ENCODE measurements around the gene ZNF223.

The ZNF223 gene

DNA sequence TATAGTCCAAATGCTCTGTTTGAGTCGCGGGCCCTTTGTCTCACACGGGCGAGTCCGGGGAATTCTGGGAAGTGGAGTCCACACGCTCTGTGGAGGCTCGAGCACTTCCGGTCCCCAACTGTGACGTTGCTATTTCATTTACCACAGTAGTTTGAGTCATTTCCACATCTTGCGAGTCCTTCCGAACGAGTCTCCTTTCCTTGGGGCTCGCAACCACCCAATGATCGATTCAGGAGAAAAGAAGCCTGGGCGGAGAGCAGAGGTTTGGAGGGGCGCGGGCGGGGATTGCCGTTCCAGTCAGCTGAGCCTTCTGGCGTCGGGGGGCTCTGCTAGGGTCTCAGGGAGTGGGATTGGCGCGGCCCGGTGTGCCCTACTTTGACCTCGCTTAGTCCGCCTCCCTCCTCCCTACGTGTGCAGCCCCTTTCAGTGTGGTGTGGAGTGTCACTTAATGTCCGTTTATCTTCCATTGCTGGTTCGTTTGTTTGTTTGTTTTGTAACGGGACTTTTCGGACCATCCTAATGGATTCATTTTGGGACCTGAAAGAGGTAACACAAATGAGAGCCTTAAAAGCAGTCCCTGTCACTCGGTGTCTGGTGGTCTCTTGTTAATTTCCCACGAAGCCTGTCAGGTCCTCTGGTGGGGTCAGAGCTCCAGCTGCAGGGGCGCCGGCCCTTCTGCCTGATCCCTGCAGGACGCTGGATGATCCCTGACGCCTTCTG, 26.5 kb upstream of the ZNF223 start, which contains the start of gene ZNF222:
Gene ZNF222 (plus strand): TSS at position 163 of the 720 bp plus-strand sequence. CDS start 58 bp downstream, at position 221.
- TF ChIP-seq POLR2AphosphoS5 (IDR thresholded peaks at IDR 0.05; ENCODE audit: low read depth, low read length), result peak; percentile 76
- TF ChIP-seq SIN3A (IDR thresholded peaks at IDR 0.05; ENCODE audit: borderline replicate concordance, insufficient read depth, low read length), result no peak

DNA sequence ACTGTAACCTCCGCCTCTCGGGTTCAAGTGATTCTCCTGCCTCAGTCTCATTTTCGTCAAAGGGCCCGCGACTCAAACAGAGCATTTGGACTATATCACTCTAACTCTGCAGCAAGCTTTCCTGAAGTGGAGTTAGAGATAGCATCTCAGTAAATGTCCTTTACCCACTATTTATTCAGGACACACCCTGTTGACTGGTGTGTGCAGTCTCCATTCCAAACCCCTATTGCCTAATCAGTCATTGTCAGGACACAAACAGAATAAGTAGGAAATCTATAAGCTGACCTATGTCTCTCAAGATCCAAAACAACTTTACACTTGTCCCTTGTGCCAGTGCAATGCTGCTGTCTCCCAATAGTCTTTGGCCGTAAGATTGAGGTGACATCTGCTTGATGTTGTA, 25.2 kb upstream of the ZNF223 start:
- no peak for TF ChIP-seq SIN3A (IDR thresholded peaks at IDR 0.05; ENCODE audit: borderline replicate concordance, insufficient read depth, low read length)
- TF ChIP-seq, protein P1, sequence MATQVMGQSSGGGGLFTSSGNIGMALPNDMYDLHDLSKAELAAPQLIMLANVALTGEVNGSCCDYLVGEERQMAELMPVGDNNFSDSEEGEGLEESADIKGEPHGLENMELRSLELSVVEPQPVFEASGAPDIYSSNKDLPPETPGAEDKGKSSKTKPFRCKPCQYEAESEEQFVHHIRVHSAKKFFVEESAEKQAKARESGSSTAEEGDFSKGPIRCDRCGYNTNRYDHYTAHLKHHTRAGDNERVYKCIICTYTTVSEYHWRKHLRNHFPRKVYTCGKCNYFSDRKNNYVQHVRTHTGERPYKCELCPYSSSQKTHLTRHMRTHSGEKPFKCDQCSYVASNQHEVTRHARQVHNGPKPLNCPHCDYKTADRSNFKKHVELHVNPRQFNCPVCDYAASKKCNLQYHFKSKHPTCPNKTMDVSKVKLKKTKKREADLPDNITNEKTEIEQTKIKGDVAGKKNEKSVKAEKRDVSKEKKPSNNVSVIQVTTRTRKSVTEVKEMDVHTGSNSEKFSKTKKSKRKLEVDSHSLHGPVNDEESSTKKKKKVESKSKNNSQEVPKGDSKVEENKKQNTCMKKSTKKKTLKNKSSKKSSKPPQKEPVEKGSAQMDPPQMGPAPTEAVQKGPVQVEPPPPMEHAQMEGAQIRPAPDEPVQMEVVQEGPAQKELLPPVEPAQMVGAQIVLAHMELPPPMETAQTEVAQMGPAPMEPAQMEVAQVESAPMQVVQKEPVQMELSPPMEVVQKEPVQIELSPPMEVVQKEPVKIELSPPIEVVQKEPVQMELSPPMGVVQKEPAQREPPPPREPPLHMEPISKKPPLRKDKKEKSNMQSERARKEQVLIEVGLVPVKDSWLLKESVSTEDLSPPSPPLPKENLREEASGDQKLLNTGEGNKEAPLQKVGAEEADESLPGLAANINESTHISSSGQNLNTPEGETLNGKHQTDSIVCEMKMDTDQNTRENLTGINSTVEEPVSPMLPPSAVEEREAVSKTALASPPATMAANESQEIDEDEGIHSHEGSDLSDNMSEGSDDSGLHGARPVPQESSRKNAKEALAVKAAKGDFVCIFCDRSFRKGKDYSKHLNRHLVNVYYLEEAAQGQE (IDR thresholded peaks at IDR 0.05; ENCODE audit: insufficient read depth in 1 of 2, low read depth in 2 of 2, low read length in 2 of 2), result no peak
- TF ChIP-seq POLR2AphosphoS5 (IDR thresholded peaks at IDR 0.05; ENCODE audit: low read depth, low read length), result no peak
- TF ChIP-seq FOXP2 (optimal IDR thresholded peaks at IDR 0.05; ENCODE audit: borderline replicate concordance, extremely low read depth, extremely low read length, insufficient read depth), result no peak
- TF ChIP-seq TAF1 (IDR thresholded peaks at IDR 0.05; ENCODE audit: borderline replicate concordance, insufficient read depth, low read length), result no peak

DNA sequence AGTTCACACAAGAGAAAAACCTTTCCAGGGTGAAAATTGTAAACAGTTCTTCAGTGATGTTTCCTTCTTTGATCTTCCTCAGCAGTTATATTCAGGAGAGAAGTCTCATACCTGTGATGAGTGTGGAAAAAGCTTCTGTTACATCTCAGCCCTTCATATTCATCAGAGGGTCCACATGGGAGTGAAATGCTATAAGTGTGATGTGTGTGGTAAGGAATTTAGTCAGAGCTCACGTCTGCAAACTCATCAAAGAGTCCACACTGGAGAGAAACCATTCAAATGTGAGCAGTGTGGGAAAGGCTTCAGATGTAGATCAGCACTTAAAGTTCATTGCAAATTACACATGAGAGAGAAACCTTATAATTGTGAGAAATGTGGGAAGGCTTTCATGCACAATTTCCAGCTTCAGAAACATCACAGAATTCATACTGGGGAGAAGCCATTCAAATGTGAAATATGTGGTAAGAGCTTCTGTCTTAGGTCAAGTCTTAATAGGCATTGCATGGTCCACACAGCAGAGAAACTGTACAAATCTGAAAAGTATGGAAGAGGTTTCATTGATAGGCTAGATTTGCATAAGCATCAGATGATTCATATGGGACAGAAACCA, 19.7 kb upstream of the ZNF223 start:
- TF ChIP-seq TAF1 (IDR thresholded peaks at IDR 0.05; ENCODE audit: borderline replicate concordance, insufficient read depth, low read length) (no peak), POLR2AphosphoS5 (IDR thresholded peaks at IDR 0.05; ENCODE audit: low read depth, low read length) (no peak), FOXP2 (optimal IDR thresholded peaks at IDR 0.05; ENCODE audit: borderline replicate concordance, extremely low read depth, extremely low read length, insufficient read depth) (no peak), SIN3A (IDR thresholded peaks at IDR 0.05; ENCODE audit: borderline replicate concordance, insufficient read depth, low read length) (no peak)
- TF ChIP-seq, protein P1 (IDR thresholded peaks at IDR 0.05; ENCODE audit: insufficient read depth in 1 of 2, low read depth in 2 of 2, low read length in 2 of 2), result no peak

DNA sequence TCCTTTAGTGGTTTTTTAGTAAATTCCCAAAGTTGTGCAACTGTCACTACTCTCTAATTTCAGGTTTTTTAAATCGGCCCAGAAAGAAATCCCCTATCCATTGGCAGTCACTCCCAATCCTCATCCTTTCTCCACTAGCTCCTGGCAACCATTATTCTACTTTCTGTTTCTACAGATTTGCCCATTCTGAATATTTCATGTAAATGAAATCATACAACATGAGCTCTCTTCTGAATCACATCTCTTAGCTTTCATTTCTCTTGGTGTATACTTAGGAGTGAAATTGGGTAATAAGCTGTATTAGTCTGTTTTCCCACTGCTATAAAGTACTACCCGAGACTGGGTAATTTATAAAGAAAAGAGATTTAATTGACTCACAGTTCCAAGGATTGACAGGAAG, 9.7 kb upstream of the ZNF223 start:
- no peak for TF ChIP-seq POLR2AphosphoS5 (IDR thresholded peaks at IDR 0.05; ENCODE audit: low read depth, low read length)
- no peak for TF ChIP-seq FOXP2 (optimal IDR thresholded peaks at IDR 0.05; ENCODE audit: borderline replicate concordance, extremely low read depth, extremely low read length, insufficient read depth)
- TF ChIP-seq SIN3A (IDR thresholded peaks at IDR 0.05; ENCODE audit: borderline replicate concordance, insufficient read depth, low read length), result no peak
- TF ChIP-seq, protein P1 (IDR thresholded peaks at IDR 0.05; ENCODE audit: insufficient read depth in 1 of 2, low read depth in 2 of 2, low read length in 2 of 2), result no peak
- no peak for TF ChIP-seq TAF1 (IDR thresholded peaks at IDR 0.05; ENCODE audit: borderline replicate concordance, insufficient read depth, low read length)

DNA sequence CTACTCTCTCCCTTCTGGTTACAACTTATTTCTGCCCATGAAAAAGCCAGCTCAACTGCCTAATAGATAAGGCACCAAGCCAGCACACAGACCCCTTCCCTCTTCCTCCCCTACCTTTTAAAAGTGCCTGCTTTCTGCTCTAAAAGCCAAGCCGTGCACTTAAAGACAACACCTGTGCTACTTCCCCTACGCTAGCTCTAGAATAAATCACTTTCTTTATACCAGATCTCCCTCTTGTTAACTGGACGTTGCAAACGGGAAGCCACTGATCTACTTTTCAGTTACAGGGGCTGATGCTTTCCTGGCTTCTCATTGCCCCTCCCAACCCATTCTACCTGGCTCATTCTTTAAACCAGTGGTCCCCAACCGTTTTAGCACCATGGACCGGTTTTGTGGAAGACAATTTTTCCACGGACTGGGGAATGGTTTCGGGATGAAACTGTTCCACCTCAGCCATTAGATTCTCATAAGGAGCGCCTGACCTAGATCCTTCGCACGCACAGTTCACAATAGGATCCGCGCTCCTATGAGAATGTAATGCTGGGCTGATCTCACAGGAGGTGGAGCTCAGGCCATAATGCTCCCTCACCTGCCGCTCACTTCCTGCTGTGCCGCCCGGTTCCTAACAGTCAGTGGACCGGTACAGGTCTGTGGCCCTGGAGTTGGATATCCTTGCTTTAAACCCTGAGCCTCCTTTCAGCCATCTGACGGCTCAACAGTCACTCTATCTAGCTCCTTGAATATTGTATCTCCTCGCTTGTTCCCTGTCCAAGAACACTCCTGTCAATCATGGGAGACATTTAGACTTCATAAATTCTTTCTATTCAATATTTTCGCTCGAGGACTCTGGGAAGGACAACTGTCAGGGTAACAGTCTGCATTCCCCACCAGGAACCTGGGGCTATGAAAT, 841 bp upstream of the ZNF223 start:
- TF ChIP-seq FOXP2 (optimal IDR thresholded peaks at IDR 0.05; ENCODE audit: borderline replicate concordance, extremely low read depth, extremely low read length, insufficient read depth), result no peak
- TF ChIP-seq SIN3A (IDR thresholded peaks at IDR 0.05; ENCODE audit: borderline replicate concordance, insufficient read depth, low read length), result no peak
- TF ChIP-seq, protein P1 (IDR thresholded peaks at IDR 0.05; ENCODE audit: insufficient read depth in 1 of 2, low read depth in 2 of 2, low read length in 2 of 2), result no peak
- no peak for TF ChIP-seq TAF1 (IDR thresholded peaks at IDR 0.05; ENCODE audit: borderline replicate concordance, insufficient read depth, low read length)
- TF ChIP-seq POLR2AphosphoS5 (IDR thresholded peaks at IDR 0.05; ENCODE audit: low read depth, low read length), result no peak
